ENCODE results near the gene RTN4R.

DNA sequence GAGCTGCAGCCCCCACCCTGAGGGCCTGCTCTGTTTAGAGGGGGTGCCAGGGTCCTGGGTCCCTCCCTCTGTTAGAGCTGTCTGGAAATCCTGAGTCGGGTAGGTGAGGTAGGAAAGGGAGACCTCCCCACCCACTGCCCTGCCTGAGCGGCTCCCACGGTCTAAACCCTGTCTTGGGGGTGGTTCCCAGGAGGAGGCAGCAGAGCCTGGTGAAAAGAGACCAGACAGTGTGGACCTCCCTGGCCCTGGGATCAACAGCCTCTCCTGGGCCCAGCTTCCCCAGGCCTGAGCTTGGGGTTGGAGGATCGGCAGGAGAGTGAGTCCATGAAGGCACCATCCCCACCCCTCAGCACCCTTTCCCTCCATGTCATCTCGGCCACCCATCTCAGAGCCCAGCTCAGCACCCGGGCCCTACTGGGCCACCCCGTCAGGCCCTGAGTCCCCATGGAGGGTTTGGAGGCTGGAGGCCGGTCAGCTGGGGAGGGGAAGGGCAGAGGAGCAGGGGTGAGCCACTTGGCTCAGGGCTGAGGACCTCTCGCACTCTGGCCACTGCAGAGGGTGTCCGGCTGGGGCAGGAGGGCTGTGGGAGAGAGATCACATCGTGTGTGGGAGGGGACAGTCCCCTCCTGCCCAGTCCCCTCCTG is 37.2 kb downstream of the RTN4R start:
- TF ChIP-seq, protein P1, sequence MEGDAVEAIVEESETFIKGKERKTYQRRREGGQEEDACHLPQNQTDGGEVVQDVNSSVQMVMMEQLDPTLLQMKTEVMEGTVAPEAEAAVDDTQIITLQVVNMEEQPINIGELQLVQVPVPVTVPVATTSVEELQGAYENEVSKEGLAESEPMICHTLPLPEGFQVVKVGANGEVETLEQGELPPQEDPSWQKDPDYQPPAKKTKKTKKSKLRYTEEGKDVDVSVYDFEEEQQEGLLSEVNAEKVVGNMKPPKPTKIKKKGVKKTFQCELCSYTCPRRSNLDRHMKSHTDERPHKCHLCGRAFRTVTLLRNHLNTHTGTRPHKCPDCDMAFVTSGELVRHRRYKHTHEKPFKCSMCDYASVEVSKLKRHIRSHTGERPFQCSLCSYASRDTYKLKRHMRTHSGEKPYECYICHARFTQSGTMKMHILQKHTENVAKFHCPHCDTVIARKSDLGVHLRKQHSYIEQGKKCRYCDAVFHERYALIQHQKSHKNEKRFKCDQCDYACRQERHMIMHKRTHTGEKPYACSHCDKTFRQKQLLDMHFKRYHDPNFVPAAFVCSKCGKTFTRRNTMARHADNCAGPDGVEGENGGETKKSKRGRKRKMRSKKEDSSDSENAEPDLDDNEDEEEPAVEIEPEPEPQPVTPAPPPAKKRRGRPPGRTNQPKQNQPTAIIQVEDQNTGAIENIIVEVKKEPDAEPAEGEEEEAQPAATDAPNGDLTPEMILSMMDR (IDR thresholded peaks at IDR 0.05 in 4 of 5, conservative IDR thresholded peaks at IDR 0.05 in 1 of 5): no peak
- TF ChIP-seq POLR2A (IDR thresholded peaks at IDR 0.05): no peak
